ENCODE results near the gene TCEAL8. TPM values are rescaled to one million over a fixed set of nuclear protein-coding genes. Genes with fewer than 3 reads are reported as not detected.

TCEAL8 gene
- total and polyA plus RNA-seq, 2 of the 8 experiments (the other 6 are each of a cell fraction or from before 2014, with no cell fraction given): 47.2 to 82.2 TPM

DNA sequence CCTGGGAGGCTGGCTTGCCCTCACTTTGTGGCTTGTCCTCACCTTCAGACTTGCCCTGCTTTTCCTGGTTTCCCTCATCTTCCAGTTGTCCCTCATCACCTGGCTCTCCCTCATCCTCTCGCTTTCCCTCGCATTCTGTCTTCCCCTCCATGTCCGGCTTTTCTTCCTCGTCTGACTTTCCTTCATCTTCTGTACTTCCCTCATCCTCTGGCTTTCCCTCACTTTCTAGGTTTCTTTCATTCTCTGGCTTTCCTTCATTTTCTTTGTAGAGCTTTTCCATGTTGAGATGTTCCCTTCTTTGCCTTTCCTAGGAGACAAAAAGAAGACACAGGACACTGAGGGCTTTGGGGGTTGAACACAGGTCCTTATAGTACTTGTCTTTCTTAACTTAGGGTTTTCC, 19.3 kb upstream of the TCEAL8 start (continued):
- TF ChIP-seq, protein P1, sequence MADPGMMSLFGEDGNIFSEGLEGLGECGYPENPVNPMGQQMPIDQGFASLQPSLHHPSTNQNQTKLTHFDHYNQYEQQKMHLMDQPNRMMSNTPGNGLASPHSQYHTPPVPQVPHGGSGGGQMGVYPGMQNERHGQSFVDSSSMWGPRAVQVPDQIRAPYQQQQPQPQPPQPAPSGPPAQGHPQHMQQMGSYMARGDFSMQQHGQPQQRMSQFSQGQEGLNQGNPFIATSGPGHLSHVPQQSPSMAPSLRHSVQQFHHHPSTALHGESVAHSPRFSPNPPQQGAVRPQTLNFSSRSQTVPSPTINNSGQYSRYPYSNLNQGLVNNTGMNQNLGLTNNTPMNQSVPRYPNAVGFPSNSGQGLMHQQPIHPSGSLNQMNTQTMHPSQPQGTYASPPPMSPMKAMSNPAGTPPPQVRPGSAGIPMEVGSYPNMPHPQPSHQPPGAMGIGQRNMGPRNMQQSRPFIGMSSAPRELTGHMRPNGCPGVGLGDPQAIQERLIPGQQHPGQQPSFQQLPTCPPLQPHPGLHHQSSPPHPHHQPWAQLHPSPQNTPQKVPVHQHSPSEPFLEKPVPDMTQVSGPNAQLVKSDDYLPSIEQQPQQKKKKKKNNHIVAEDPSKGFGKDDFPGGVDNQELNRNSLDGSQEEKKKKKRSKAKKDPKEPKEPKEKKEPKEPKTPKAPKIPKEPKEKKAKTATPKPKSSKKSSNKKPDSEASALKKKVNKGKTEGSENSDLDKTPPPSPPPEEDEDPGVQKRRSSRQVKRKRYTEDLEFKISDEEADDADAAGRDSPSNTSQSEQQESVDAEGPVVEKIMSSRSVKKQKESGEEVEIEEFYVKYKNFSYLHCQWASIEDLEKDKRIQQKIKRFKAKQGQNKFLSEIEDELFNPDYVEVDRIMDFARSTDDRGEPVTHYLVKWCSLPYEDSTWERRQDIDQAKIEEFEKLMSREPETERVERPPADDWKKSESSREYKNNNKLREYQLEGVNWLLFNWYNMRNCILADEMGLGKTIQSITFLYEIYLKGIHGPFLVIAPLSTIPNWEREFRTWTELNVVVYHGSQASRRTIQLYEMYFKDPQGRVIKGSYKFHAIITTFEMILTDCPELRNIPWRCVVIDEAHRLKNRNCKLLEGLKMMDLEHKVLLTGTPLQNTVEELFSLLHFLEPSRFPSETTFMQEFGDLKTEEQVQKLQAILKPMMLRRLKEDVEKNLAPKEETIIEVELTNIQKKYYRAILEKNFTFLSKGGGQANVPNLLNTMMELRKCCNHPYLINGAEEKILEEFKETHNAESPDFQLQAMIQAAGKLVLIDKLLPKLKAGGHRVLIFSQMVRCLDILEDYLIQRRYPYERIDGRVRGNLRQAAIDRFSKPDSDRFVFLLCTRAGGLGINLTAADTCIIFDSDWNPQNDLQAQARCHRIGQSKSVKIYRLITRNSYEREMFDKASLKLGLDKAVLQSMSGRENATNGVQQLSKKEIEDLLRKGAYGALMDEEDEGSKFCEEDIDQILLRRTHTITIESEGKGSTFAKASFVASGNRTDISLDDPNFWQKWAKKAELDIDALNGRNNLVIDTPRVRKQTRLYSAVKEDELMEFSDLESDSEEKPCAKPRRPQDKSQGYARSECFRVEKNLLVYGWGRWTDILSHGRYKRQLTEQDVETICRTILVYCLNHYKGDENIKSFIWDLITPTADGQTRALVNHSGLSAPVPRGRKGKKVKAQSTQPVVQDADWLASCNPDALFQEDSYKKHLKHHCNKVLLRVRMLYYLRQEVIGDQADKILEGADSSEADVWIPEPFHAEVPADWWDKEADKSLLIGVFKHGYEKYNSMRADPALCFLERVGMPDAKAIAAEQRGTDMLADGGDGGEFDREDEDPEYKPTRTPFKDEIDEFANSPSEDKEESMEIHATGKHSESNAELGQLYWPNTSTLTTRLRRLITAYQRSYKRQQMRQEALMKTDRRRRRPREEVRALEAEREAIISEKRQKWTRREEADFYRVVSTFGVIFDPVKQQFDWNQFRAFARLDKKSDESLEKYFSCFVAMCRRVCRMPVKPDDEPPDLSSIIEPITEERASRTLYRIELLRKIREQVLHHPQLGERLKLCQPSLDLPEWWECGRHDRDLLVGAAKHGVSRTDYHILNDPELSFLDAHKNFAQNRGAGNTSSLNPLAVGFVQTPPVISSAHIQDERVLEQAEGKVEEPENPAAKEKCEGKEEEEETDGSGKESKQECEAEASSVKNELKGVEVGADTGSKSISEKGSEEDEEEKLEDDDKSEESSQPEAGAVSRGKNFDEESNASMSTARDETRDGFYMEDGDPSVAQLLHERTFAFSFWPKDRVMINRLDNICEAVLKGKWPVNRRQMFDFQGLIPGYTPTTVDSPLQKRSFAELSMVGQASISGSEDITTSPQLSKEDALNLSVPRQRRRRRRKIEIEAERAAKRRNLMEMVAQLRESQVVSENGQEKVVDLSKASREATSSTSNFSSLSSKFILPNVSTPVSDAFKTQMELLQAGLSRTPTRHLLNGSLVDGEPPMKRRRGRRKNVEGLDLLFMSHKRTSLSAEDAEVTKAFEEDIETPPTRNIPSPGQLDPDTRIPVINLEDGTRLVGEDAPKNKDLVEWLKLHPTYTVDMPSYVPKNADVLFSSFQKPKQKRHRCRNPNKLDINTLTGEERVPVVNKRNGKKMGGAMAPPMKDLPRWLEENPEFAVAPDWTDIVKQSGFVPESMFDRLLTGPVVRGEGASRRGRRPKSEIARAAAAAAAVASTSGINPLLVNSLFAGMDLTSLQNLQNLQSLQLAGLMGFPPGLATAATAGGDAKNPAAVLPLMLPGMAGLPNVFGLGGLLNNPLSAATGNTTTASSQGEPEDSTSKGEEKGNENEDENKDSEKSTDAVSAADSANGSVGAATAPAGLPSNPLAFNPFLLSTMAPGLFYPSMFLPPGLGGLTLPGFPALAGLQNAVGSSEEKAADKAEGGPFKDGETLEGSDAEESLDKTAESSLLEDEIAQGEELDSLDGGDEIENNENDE (IDR thresholded peaks at IDR 0.05; ENCODE audit: insufficient replicate concordance, low read length): no peak
- no peak for TF ChIP-seq TBP (IDR thresholded peaks at IDR 0.05; ENCODE audit: low read depth, low read length)
- no peak for TF ChIP-seq EGR1 (IDR thresholded peaks at IDR 0.05; ENCODE audit: borderline replicate concordance, low read depth, low read length)
- TF ChIP-seq, protein P2, sequence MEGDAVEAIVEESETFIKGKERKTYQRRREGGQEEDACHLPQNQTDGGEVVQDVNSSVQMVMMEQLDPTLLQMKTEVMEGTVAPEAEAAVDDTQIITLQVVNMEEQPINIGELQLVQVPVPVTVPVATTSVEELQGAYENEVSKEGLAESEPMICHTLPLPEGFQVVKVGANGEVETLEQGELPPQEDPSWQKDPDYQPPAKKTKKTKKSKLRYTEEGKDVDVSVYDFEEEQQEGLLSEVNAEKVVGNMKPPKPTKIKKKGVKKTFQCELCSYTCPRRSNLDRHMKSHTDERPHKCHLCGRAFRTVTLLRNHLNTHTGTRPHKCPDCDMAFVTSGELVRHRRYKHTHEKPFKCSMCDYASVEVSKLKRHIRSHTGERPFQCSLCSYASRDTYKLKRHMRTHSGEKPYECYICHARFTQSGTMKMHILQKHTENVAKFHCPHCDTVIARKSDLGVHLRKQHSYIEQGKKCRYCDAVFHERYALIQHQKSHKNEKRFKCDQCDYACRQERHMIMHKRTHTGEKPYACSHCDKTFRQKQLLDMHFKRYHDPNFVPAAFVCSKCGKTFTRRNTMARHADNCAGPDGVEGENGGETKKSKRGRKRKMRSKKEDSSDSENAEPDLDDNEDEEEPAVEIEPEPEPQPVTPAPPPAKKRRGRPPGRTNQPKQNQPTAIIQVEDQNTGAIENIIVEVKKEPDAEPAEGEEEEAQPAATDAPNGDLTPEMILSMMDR (IDR thresholded peaks at IDR 0.05; ENCODE audit: control extremely low read depth in 1 of 3, insufficient read depth in 1 of 3, low read depth in 1 of 3, low read length in 3 of 3): no peak
- TF ChIP-seq PHF8 (conservative IDR thresholded peaks at IDR 0.05; ENCODE audit: low read depth, low read length): no peak
- TF ChIP-seq BACH1 (IDR thresholded peaks at IDR 0.05; ENCODE audit: low read length): no peak
- TF ChIP-seq TEAD4 (IDR thresholded peaks at IDR 0.05; ENCODE audit: low read depth, low read length): no peak
- TF ChIP-seq HDAC2 (IDR thresholded peaks at IDR 0.05; ENCODE audit: borderline replicate concordance in 1 of 2, low read depth in 2 of 2, low read length in 2 of 2): no peak

All from H1 (cell line).